OCI-LY1 (cell line): ENCODE data around the gene KRTAP10-2.

Experiments
- H2AFZ ChIP-seq: fragments of 200-600 bp; sonication (generic), shearing (Covaris generic); 2 replicates; pipeline ENCODE4 v1.6.0; 2014; ENCODE audit warnings: antibody characterized with exemption, mild to moderate bottlenecking, low read length
- H3F3A ChIP-seq: fragments of 200-600 bp; sonication (generic), shearing (Covaris generic); 2 replicates; pipeline ENCODE4 v1.6.0; 2014; ENCODE audit warnings: mild to moderate bottlenecking, antibody characterized with exemption, low read length, moderate library complexity; ENCODE audit not compliant: insufficient read depth
- H3K27ac ChIP-seq: fragments of 200-600 bp; sonication (generic); 2 replicates; pipeline ENCODE4 v1.5.1; 2014; ENCODE audit warnings: low read length, mixed run types, mild to moderate bottlenecking, low read depth; ENCODE audit not compliant: poor library complexity, severe bottlenecking
- H3K27me3 ChIP-seq: fragments of 200-600 bp; sonication (generic); 2 replicates; pipeline ENCODE4 v1.6.0; 2014; ENCODE audit warnings: antibody characterized with exemption, mild to moderate bottlenecking, low read length, moderate library complexity; ENCODE audit not compliant: insufficient read depth
- H3K36me3 ChIP-seq: fragments of 200-600 bp; sonication (generic); 2 replicates; pipeline ENCODE4 v1.6.1; 2014; ENCODE audit warnings: mild to moderate bottlenecking, antibody characterized with exemption, low read length, moderate library complexity, mixed read lengths; ENCODE audit not compliant: insufficient read depth
- H3K4me1 ChIP-seq: fragments of 200-600 bp; sonication (generic); 2 replicates; pipeline ENCODE4 v1.5.1; 2014; ENCODE audit warnings: mild to moderate bottlenecking, low read length, moderate library complexity; ENCODE audit not compliant: insufficient read depth, severe bottlenecking
- H3K4me2 ChIP-seq: fragments of 200-600 bp; sonication (generic), shearing (Covaris generic); 2 replicates; pipeline ENCODE4 v1.6.1; 2014; ENCODE audit warnings: low read length
- H3K4me3 ChIP-seq: fragments of 200-600 bp; sonication (generic); 2 replicates; pipeline ENCODE4 v1.5.1; 2014; ENCODE audit warnings: low read length, low read depth, mild to moderate bottlenecking, mixed read lengths; ENCODE audit not compliant: poor library complexity, severe bottlenecking
- H3K79me2 ChIP-seq: fragments of 200-600 bp; shearing (Covaris generic); 2 replicates; pipeline ENCODE4 v1.6.1; 2016; ENCODE audit warnings: mixed run types, low read length, mixed read lengths; ENCODE audit not compliant: insufficient read depth
- H3K9ac ChIP-seq: fragments of 200-600 bp; sonication (generic), shearing (Covaris generic); 2 replicates; pipeline ENCODE4 v1.6.1; 2014; ENCODE audit warnings: mild to moderate bottlenecking, low read length, mixed read lengths
- H3K9me2 ChIP-seq: fragments of 200-600 bp; sonication (generic), shearing (Covaris generic); 2 replicates; pipeline ENCODE4 v1.6.1; 2014; ENCODE audit warnings: low read depth, mild to moderate bottlenecking, low read length, mixed read lengths
- H3K9me3 ChIP-seq: fragments of 200-600 bp; shearing (Covaris generic); 2 replicates; pipeline ENCODE4 v1.6.1; 2014; ENCODE audit warnings: low read length, mixed read lengths
- H4K20me1 ChIP-seq: fragments of 200-600 bp; sonication (generic), shearing (Covaris generic); 2 replicates; pipeline ENCODE4 v1.6.0; 2016; ENCODE audit warnings: mild to moderate bottlenecking, low read length; ENCODE audit not compliant: insufficient read depth
- EZH2 ChIP-seq: fragments of 200-600 bp; sonication (generic), shearing (Covaris generic); IDR thresholded peaks from 2 replicates; pipeline ENCODE4 v1.8.0; 2017; ENCODE audit warnings: borderline replicate concordance, mixed run types, mild to moderate bottlenecking, antibody characterized with exemption, low read length, moderate library complexity, mixed read lengths
- TF ChIP-seq, protein P1 (sequence below): fragments of 200-600 bp; sonication (generic), shearing (Covaris generic); IDR thresholded peaks from 2 replicates; pipeline ENCODE4 v1.5.1; 2017; ENCODE audit warnings: mild to moderate bottlenecking, antibody characterized with exemption, low read length, moderate library complexity, mixed read lengths

KRTAP10-2 gene

DNA sequence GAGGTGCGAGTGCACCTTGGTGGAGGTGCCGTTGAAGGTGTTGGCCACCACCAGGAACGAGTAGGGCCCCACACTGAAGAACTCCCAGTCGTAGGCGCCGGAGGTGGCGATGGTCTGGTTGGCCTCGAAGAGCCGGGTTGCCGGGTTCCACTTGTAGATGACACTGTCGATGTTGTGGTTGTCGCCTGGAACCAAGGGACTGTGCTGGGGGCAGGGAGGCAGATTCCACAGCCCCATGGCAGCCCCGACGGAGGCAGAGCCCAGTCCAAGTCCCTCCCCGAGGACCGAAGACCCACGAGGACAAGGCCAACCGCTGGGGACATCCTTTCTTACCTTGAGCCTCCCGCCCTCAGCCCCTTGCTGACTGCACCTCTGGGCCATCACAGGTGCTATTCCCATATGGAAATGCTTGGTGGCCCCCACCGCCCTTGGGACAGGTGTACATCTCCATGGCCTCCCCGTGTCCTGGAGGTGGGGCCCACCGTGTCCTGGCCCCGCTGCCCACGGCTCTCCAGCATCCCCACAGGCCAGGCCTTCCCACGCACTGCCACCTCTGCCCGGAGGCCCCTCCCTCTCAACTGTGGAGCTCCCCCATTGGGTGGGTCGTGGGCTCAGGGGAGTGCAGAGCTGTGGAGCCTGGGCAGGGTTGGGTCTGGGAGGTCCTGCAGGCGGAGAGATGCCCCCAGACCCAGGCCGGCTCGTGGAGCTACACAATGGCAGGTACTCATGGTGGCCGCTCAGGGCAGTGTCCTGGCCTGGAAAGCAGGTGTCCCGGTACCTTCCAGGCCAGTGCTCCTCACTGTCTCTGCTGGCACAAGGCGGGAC is 29.2 kb downstream of the KRTAP10-2 start:
- H3K4me3 ChIP-seq = no peak overlapping the region
- H3K4me1 ChIP-seq = no peaks in the 10 kb centered on the region
- no peaks in the 10 kb centered on the region for H3K36me3 ChIP-seq
- H2AFZ ChIP-seq = no peak overlapping the region
- no peaks in the 10 kb centered on the region for H3K27me3 ChIP-seq
- H3F3A ChIP-seq = no peaks in the 10 kb centered on the region
- no peak overlapping the region for H3K9ac ChIP-seq
- H3K9me3 ChIP-seq = peaks cover 3% of the 10 kb centered on the region; the same call in 1 of the 2 replicates
- TF ChIP-seq, protein P1, sequence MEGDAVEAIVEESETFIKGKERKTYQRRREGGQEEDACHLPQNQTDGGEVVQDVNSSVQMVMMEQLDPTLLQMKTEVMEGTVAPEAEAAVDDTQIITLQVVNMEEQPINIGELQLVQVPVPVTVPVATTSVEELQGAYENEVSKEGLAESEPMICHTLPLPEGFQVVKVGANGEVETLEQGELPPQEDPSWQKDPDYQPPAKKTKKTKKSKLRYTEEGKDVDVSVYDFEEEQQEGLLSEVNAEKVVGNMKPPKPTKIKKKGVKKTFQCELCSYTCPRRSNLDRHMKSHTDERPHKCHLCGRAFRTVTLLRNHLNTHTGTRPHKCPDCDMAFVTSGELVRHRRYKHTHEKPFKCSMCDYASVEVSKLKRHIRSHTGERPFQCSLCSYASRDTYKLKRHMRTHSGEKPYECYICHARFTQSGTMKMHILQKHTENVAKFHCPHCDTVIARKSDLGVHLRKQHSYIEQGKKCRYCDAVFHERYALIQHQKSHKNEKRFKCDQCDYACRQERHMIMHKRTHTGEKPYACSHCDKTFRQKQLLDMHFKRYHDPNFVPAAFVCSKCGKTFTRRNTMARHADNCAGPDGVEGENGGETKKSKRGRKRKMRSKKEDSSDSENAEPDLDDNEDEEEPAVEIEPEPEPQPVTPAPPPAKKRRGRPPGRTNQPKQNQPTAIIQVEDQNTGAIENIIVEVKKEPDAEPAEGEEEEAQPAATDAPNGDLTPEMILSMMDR = no peak
- no peak for TF ChIP-seq EZH2
- H3K4me2 ChIP-seq = no peak overlapping the region
- no peaks in the 10 kb centered on the region for H3K9me2 ChIP-seq
- no peaks in the 10 kb centered on the region for H3K79me2 ChIP-seq
- H3K27ac ChIP-seq = no peak overlapping the region
- H4K20me1 ChIP-seq = no peaks in the 10 kb centered on the region

DNA sequence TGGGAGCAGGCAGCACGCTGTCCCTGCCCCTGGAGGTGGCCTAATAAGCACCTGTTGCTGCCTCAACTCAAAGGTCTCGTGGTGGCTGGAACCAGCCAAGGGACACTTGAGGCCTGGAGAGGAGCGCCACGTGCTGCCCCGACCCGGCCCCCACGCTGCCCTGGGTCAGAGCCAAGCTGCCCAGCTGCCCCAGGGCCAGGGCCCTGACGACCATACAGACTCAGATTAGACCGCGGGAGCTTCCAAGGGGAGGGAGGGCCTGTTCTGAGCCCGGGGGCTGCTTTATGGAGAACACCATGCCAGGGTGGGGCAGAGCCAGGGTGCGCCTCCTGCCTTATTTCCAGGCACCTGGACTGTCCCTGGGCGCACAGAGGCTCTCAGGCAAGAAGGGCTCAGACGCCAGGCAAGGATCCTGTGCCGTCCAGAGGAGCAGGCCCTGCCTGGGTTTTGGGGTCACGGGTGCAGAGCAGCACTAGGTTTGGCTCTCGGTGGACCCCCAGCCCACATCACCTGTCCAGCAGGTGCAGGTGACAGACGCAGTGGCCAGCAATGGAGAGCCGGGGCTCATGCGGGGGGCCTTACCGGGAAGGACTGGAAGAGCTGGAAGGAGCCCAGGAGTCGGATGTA is 29.9 kb downstream of the KRTAP10-2 start:
- no peaks in the 10 kb centered on the region for H3K79me2 ChIP-seq
- TF ChIP-seq EZH2 = no peak

DNA sequence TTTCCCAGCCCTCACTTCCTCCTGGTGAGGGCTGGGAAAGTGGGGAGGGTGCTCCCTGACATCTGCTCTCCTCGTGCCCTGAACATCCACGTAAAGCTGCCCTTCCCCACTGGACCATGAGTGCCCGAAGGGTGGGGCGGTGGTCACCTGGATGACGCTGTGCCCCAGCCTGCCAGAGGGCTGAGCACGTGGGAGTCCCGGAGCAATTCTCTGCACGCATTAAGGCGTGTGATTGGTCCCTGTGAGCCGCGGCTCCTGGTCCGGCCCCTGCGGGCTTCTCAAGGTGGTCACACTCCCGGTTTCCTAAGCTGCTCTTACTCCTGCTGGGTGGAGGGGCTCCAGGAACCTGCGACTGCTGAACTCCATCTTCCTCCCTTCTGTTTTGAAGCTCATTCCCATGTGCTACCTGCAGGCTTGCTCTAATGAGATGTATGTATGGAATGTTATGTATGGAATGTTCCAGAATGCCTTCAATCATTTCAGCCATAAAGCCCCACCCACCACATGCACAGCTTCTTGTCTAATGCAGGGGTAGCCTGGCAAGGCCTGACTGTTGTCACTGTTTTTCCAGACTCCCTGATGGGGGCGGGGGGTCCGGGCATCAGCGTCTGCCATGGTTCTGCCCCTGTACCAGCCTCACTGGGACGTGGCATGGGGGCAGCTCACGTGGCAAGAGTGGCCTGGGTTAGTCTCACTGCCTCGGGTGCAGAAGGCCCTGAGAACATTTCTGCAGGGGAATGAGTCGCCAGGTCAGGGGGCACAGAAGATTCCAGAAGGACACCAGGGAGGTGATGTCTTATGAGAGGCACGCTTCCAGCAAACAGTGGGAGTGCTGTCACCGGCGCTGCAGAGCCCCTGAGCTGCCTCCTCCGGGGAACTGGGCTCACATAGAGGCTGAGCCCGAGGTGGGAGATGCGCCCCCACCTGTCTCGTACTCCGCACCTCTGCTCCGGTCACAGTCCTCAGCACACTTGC is 30.7 kb downstream of the KRTAP10-2 start:
- no peaks in the 10 kb centered on the region for H3K79me2 ChIP-seq
- TF ChIP-seq EZH2 = no peak
- TF ChIP-seq, protein P1 = no peak
- no peaks in the 10 kb centered on the region for H3K36me3 ChIP-seq
- no peaks in the 10 kb centered on the region for H3K27me3 ChIP-seq
- no peak overlapping the region for H3K4me2 ChIP-seq
- no peaks in the 10 kb centered on the region for H3F3A ChIP-seq
- H3K4me1 ChIP-seq = no peaks in the 10 kb centered on the region
- no peak overlapping the region for H3K4me3 ChIP-seq
- no peak overlapping the region for H3K27ac ChIP-seq
- peaks cover 3% of the 10 kb centered on the region; the same call in 1 of the 2 replicates for H3K9me3 ChIP-seq
- H4K20me1 ChIP-seq = no peaks in the 10 kb centered on the region
- no peaks in the 10 kb centered on the region for H3K9me2 ChIP-seq
- H3K9ac ChIP-seq = no peak overlapping the region
- H2AFZ ChIP-seq = no peak overlapping the region

More for the DNA sequence above, 29.9 kb downstream of the KRTAP10-2 start:
- H3K9me2 ChIP-seq = no peaks in the 10 kb centered on the region
- H3F3A ChIP-seq = no peaks in the 10 kb centered on the region
- H3K36me3 ChIP-seq = no peaks in the 10 kb centered on the region
- no peak overlapping the region for H2AFZ ChIP-seq
- no peaks in the 10 kb centered on the region for H3K4me1 ChIP-seq
- H3K9me3 ChIP-seq = peaks cover 3% of the 10 kb centered on the region; the same call in 1 of the 2 replicates
- no peak overlapping the region for H3K27ac ChIP-seq
- H3K9ac ChIP-seq = no peak overlapping the region
- H3K4me3 ChIP-seq = no peak overlapping the region
- no peaks in the 10 kb centered on the region for H3K27me3 ChIP-seq
- no peak overlapping the region for H3K4me2 ChIP-seq
- H4K20me1 ChIP-seq = no peaks in the 10 kb centered on the region
